ENCODE measurements around the gene UTP4. TPM values are rescaled to one million over a fixed set of nuclear protein-coding genes. Genes with fewer than 3 reads are reported as not detected.

The UTP4 gene
- total RNA-seq, 1 donor from 2014 or later: 51.4 TPM

- Mint-ChIP-seq H3K4me3 (ENCODE audit: low read depth) (no peak overlapping the region), H3K27me3 (no peaks in the 10 kb centered on the region), H3K36me3 (ENCODE audit: insufficient read depth) (peaks cover 16% of the 10 kb centered on the region), H3K9me3 (ENCODE audit: low read depth) (no peaks in the 10 kb centered on the region), H3K4me1 (ENCODE audit: low read depth) (peaks cover 35% of the 10 kb centered on the region), H3K27ac (peak overlapping the region; percentile 16)
- TF ChIP-seq, protein P1, sequence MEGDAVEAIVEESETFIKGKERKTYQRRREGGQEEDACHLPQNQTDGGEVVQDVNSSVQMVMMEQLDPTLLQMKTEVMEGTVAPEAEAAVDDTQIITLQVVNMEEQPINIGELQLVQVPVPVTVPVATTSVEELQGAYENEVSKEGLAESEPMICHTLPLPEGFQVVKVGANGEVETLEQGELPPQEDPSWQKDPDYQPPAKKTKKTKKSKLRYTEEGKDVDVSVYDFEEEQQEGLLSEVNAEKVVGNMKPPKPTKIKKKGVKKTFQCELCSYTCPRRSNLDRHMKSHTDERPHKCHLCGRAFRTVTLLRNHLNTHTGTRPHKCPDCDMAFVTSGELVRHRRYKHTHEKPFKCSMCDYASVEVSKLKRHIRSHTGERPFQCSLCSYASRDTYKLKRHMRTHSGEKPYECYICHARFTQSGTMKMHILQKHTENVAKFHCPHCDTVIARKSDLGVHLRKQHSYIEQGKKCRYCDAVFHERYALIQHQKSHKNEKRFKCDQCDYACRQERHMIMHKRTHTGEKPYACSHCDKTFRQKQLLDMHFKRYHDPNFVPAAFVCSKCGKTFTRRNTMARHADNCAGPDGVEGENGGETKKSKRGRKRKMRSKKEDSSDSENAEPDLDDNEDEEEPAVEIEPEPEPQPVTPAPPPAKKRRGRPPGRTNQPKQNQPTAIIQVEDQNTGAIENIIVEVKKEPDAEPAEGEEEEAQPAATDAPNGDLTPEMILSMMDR (IDR thresholded peaks at IDR 0.05; ENCODE audit: unreplicated experiment): no peak
- DNase-seq (ENCODE audit: low spot score, unreplicated experiment): no peak
Observed at GRCh38 chr16:69171325-69172084, 39.1 kb downstream of the UTP4 start.

DNA sequence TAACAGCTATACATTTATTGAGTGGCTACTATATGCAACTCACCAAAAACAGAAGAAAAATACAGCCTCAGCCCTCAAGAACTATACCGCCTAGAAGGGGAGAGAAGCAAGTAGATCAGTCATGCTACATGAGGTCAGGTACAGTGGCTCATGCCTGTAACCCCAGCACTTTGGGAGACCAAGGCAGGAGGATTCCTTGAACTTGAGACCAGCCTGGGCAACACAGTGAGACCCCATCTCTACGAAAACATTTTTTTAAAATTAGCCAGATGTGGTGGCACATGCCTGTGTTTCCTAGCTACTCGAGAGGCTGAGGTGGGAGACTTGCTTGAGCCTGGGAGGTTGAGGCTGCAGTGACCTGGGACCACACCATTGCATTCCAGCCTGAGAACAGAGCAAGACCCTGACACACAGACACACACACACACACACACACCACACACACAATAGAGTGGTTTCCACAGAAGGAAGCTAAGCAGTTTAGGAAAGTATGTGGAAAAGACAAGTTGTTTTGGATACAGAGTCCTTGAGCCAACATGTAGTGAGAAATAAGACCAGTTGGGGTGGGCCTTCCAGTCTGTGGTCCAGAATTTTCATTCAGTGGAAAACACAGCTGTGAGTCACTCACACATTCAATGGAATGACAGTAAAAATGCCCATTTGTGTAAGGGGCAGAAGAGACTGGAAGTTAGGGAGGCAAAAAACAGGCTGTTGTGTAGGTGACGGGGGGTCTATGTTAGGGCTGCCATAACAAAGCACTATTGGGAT, 43.8 kb downstream of the UTP4 start:
- Mint-ChIP-seq H3K4me1 (ENCODE audit: low read depth) (peaks cover 9% of the 10 kb centered on the region), H3K4me3 (ENCODE audit: low read depth) (no peak overlapping the region), H3K36me3 (ENCODE audit: insufficient read depth) (no peaks in the 10 kb centered on the region), H3K9me3 (ENCODE audit: low read depth) (no peaks in the 10 kb centered on the region), H3K27me3 (no peaks in the 10 kb centered on the region), H3K27ac (no peak overlapping the region)
- TF ChIP-seq, protein P1 (IDR thresholded peaks at IDR 0.05; ENCODE audit: unreplicated experiment): no peak
- DNase-seq (ENCODE audit: low spot score, unreplicated experiment): no peak

- TF ChIP-seq, protein P1 (IDR thresholded peaks at IDR 0.05; ENCODE audit: unreplicated experiment): no peak
Observed at GRCh38 chr16:69179328-69180010, 47.0 kb downstream of the UTP4 start.

GRCh38 chr16:69180011-69180338, 47.5 kb downstream of the UTP4 start:
- peaks cover 2% of the 10 kb centered on the region for H3K36me3 Mint-ChIP-seq (ENCODE audit: insufficient read depth)
- H3K4me1 Mint-ChIP-seq (ENCODE audit: low read depth): no peaks in the 10 kb centered on the region
- TF ChIP-seq, protein P1 (IDR thresholded peaks at IDR 0.05; ENCODE audit: unreplicated experiment): no peak
- no peaks in the 10 kb centered on the region for H3K27me3 Mint-ChIP-seq
- H3K4me3 Mint-ChIP-seq (ENCODE audit: low read depth): no peak overlapping the region
- no peak for DNase-seq (ENCODE audit: low spot score, unreplicated experiment)
- no peak overlapping the region for H3K27ac Mint-ChIP-seq
- H3K9me3 Mint-ChIP-seq (ENCODE audit: low read depth): no peaks in the 10 kb centered on the region

More at GRCh38 chr16:69179328-69180010, 47.0 kb downstream of the UTP4 start:
- H3K27me3 Mint-ChIP-seq: no peaks in the 10 kb centered on the region
- peaks cover 2% of the 10 kb centered on the region for H3K36me3 Mint-ChIP-seq (ENCODE audit: insufficient read depth)
- no peak overlapping the region for H3K27ac Mint-ChIP-seq
- no peaks in the 10 kb centered on the region for H3K4me1 Mint-ChIP-seq (ENCODE audit: low read depth)
- no peak overlapping the region for H3K4me3 Mint-ChIP-seq (ENCODE audit: low read depth)
- no peak for DNase-seq (ENCODE audit: low spot score, unreplicated experiment)
- no peaks in the 10 kb centered on the region for H3K9me3 Mint-ChIP-seq (ENCODE audit: low read depth)

DNA sequence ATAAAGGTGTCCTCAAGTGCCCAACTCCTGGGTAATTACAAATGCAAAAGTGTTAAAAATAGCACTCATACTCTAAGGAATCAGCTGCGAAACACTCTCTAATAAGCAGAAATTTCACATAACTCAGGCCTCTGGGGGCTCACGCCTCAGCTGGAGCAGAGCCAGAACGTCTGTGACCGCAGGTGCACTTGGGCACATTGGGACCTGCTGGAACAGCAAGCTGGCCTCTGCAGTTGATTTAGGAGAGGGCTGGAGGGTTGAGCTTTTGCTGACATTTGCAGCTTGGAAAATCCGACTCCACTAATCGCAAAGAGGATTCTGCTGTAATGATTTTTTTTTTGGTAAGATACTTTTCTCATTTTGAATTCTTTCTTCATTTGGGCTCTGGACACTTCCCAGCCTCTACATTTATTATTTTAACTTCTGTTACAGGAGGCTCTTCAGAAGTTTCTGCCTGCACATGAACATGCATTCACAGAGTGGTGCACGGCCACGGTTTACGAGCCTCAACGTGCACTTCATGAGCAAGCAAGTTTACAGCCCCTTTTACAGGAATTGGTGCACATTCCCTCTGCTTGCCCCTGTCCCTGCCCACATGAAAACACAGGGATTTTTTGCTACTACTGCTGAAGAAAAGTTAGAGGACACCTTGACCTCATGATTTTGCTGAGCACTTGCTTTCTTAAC, 50.4 kb downstream of the UTP4 start:
- TF ChIP-seq, protein P1 (IDR thresholded peaks at IDR 0.05; ENCODE audit: unreplicated experiment): no peak
- no peak overlapping the region for H3K27ac Mint-ChIP-seq
- no peak for DNase-seq (ENCODE audit: low spot score, unreplicated experiment)
- peaks cover 6% of the 10 kb centered on the region for H3K4me1 Mint-ChIP-seq (ENCODE audit: low read depth)
- peaks cover 2% of the 10 kb centered on the region for H3K36me3 Mint-ChIP-seq (ENCODE audit: insufficient read depth)
- no peak overlapping the region for H3K4me3 Mint-ChIP-seq (ENCODE audit: low read depth)
- no peaks in the 10 kb centered on the region for H3K9me3 Mint-ChIP-seq (ENCODE audit: low read depth)
- no peaks in the 10 kb centered on the region for H3K27me3 Mint-ChIP-seq
